ENCODE results near the gene C2orf81. TPM values are rescaled to one million over a fixed set of nuclear protein-coding genes. Genes with fewer than 3 reads are reported as not detected.
"Not testable (repeated sequence)": the region's sequence is repeated elsewhere in the genome, so short reads cannot be mapped to it uniquely, and the experiment has no call there.

The C2orf81 gene
- total and polyA plus RNA-seq, 7 donors = 0.06 to 0.46 (median 0.34) TPM

GRCh38 chr2:74462054-74462785 is 40.8 kb upstream of the C2orf81 start:
- WGBS, 3 donors = 79 to 85% (median 81%) methylated on average over 20 of the region's 20 CpGs
- Histone ChIP-seq H3K9me3 (no peaks in the 10 kb centered on the region), H3K4me1 (peaks cover 23% of the 10 kb centered on the region), H3K4me3 (no peak overlapping the region), H3K36me3 (ENCODE audit: insufficient read depth in 1 of 2, low read depth in 1 of 2) (peaks cover 3 to 26% of the 10 kb centered on the region in 2 donors), H3K27ac (no peak overlapping the region), H3K27me3 (ENCODE audit: insufficient read depth in 3 of 3, low read length in 2 of 3) (no peaks in the 10 kb centered on the region)
- TF ChIP-seq CTCF (IDR thresholded peaks at IDR 0.05) = no peak
- DNase-seq (no peak), ATAC-seq (no peak)
- intact Hi-C loops (cut with DNase I) = loop anchor here in 1 of 2 donors (10.0 kb wide), 1 partner anchor 727 kb away; the partner anchor contains the start of gene TPRKB

GRCh38 chr2:74461187-74462053 is 40.0 kb upstream of the C2orf81 start:
- DNase-seq (no peak), ATAC-seq (no peak)
- H3K27me3 ChIP-seq (ENCODE audit: insufficient read depth in 3 of 3, low read length in 2 of 3) = no peaks in the 10 kb centered on the region
- 81 to 87% (median 85%) methylated on average over 27 of the region's 27 CpGs for WGBS, 3 donors
- no peaks in the 10 kb centered on the region for H3K9me3 ChIP-seq
- H3K4me1 ChIP-seq = peaks cover 31% of the 10 kb centered on the region
- no peak for TF ChIP-seq CTCF (IDR thresholded peaks at IDR 0.05)
- intact Hi-C loops (cut with DNase I) = loop anchor here in 1 of 2 donors (10.0 kb wide), 1 partner anchor 727 kb away; the partner anchor contains the start of gene TPRKB
- no peak overlapping the region for H3K27ac ChIP-seq
- no peak overlapping the region for H3K4me3 ChIP-seq
- H3K36me3 ChIP-seq (ENCODE audit: insufficient read depth in 1 of 2, low read depth in 1 of 2) = peaks cover 3 to 32% of the 10 kb centered on the region in 2 donors

- not testable (repeated sequence) for H3K9me3 ChIP-seq; ATAC-seq; H3K4me3 ChIP-seq; H3K27me3 ChIP-seq (ENCODE audit: insufficient read depth in 3 of 3, low read length in 2 of 3); H3K27ac ChIP-seq
- peaks cover 35% of the 10 kb centered on the region for H3K4me1 ChIP-seq
- H3K36me3 ChIP-seq (ENCODE audit: insufficient read depth in 1 of 2, low read depth in 1 of 2) = peaks cover 3 to 38% of the 10 kb centered on the region in 2 donors
- DNase-seq = peak in 1 of 2 donors; percentile 49
- WGBS, 3 donors = 74 to 78% (median 76%) methylated on average over 10 of the region's 10 CpGs
- intact Hi-C loops (cut with DNase I) = loop anchor here in 1 of 2 donors (10.0 kb wide), 1 partner anchor 725 kb away; the partner anchor contains the start of gene TPRKB
These were observed 38.8 kb upstream of the C2orf81 start for GRCh38 chr2:74460187-74460586.

GRCh38 chr2:74459503-74460118 is 38.2 kb upstream of the C2orf81 start:
- H3K9me3 ChIP-seq; H3K27me3 ChIP-seq (ENCODE audit: insufficient read depth in 3 of 3, low read length in 2 of 3); ATAC-seq; H3K27ac ChIP-seq: not testable (repeated sequence)
- peak overlapping the region; percentile 86 for H3K4me3 ChIP-seq
- peaks cover 35% of the 10 kb centered on the region for H3K4me1 ChIP-seq
- intact Hi-C loops (cut with DNase I) = loop anchor here in 1 of 2 donors (10.0 kb wide), 1 partner anchor 725 kb away; the partner anchor contains the start of gene TPRKB
- peaks cover 3 to 38% of the 10 kb centered on the region in 2 donors for H3K36me3 ChIP-seq (ENCODE audit: insufficient read depth in 1 of 2, low read depth in 1 of 2)
- DNase-seq = peak in 1 of 2 donors; percentile 40
- WGBS, 3 donors = 62 to 73% (median 64%) methylated on average over 12 to 13 of the region's 13 CpGs

- Histone ChIP-seq H3K27me3 (ENCODE audit: insufficient read depth in 3 of 3, low read length in 2 of 3) (no peaks in the 10 kb centered on the region), H3K4me1 (peaks cover 29% of the 10 kb centered on the region), H3K9me3 (no peaks in the 10 kb centered on the region), H3K4me3 (peak overlapping the region; percentile 86), H3K36me3 (ENCODE audit: insufficient read depth in 1 of 2, low read depth in 1 of 2) (peaks cover 3 to 38% of the 10 kb centered on the region in 2 donors), H3K27ac (peak overlapping the region; percentile 87)
- DNase-seq (no peak), ATAC-seq (no peak)
- intact Hi-C loops (cut with DNase I) = no loop called here
- WGBS, 3 donors = 1 to 3% (median 3%) methylated on average over 10 of the region's 10 CpGs
- no peak for TF ChIP-seq CTCF (IDR thresholded peaks at IDR 0.05)
These were observed 37.5 kb upstream of the C2orf81 start for GRCh38 chr2:74458938-74459363.

All from psoas muscle (tissue), 8 donors.